LNCAP (cell line): Measurements from ENCODE around the gene DLD.

Source experiments
- CTCF ChIP-seq: fragments of 450-650 bp; IDR thresholded peaks from 2 replicates; pipeline ENCODE4 v1.5.1; 2017; ENCODE audit warnings: mild to moderate bottlenecking

The DLD gene

GRCh38 chr7:107915541-107915940, 24.6 kb downstream of the DLD start:
- no peak for TF ChIP-seq CTCF

GRCh38 chr7:107917763-107918651, 27.0 kb downstream of the DLD start:
- no peak for TF ChIP-seq CTCF

GRCh38 chr7:107918948-107919347, 28.0 kb downstream of the DLD start:
- TF ChIP-seq CTCF, result no peak

- TF ChIP-seq CTCF, result no peak
Observed at GRCh38 chr7:107920048-107920772, 29.2 kb downstream of the DLD start.

GRCh38 chr7:107922886-107923285, 31.9 kb downstream of the DLD start:
- TF ChIP-seq CTCF, result no peak

GRCh38 chr7:107924841-107925504, 34.0 kb downstream of the DLD start:
- no peak for TF ChIP-seq CTCF

- TF ChIP-seq CTCF, result no peak
Observed at GRCh38 chr7:107926481-107926880, 35.5 kb downstream of the DLD start.
